Measurements from ENCODE around the gene RGS9. TPM values are rescaled to one million over a fixed set of nuclear protein-coding genes. Genes with fewer than 3 reads are reported as not detected.
"Not testable (repeated sequence)": the region's sequence is repeated elsewhere in the genome, so short reads cannot be mapped to it uniquely, and the experiment has no call there.

The RGS9 gene
- total RNA-seq: 3.1 and 3.6 TPM in 2 replicates

- no peak for DNase-seq (ENCODE audit: extremely low read depth, low read depth, low spot score)
Observed at GRCh38 chr17:65137021-65137939, at the start of gene RGS9. TSS of gene RGS9 (plus strand) at chr17:65137370. CDS start at chr17:65137541, 171 bp downstream.

- DNase-seq (ENCODE audit: extremely low read depth, low read depth, low spot score): no peak
Observed at GRCh38 chr17:65088621-65089360, 48.4 kb upstream of the RGS9 start.

GRCh38 chr17:65092262-65092661 lies 44.9 kb upstream of the RGS9 start:
- no peak for DNase-seq (ENCODE audit: extremely low read depth, low read depth, low spot score)

- DNase-seq (ENCODE audit: extremely low read depth, low read depth, low spot score): not testable (repeated sequence)
Observed at GRCh38 chr17:65092721-65093356, 44.3 kb upstream of the RGS9 start.

- DNase-seq (ENCODE audit: extremely low read depth, low read depth, low spot score): no peak
Observed at GRCh38 chr17:65093930-65094329, 43.2 kb upstream of the RGS9 start.

GRCh38 chr17:65095465-65095864 lies 41.7 kb upstream of the RGS9 start:
- no peak for DNase-seq (ENCODE audit: extremely low read depth, low read depth, low spot score)

GRCh38 chr17:65096382-65096781 lies 40.8 kb upstream of the RGS9 start:
- DNase-seq (ENCODE audit: extremely low read depth, low read depth, low spot score): not testable (repeated sequence)

GRCh38 chr17:65097110-65097509 lies 40.1 kb upstream of the RGS9 start:
- DNase-seq (ENCODE audit: extremely low read depth, low read depth, low spot score): no peak

- no peak for DNase-seq (ENCODE audit: extremely low read depth, low read depth, low spot score)
Observed at GRCh38 chr17:65099475-65099874, 37.7 kb upstream of the RGS9 start.

- DNase-seq (ENCODE audit: extremely low read depth, low read depth, low spot score): no peak
Observed at GRCh38 chr17:65099941-65100315, 37.2 kb upstream of the RGS9 start.

GRCh38 chr17:65100316-65101140 lies 36.6 kb upstream of the RGS9 start:
- DNase-seq (ENCODE audit: extremely low read depth, low read depth, low spot score): no peak

- DNase-seq (ENCODE audit: extremely low read depth, low read depth, low spot score): no peak
Observed at GRCh38 chr17:65101371-65101770, 35.8 kb upstream of the RGS9 start.

GRCh38 chr17:65102235-65102634 lies 34.9 kb upstream of the RGS9 start:
- no peak for DNase-seq (ENCODE audit: extremely low read depth, low read depth, low spot score)

- no peak for DNase-seq (ENCODE audit: extremely low read depth, low read depth, low spot score)
Observed at GRCh38 chr17:65102788-65103187, 34.4 kb upstream of the RGS9 start.

GRCh38 chr17:65103431-65103830 lies 33.7 kb upstream of the RGS9 start:
- no peak for DNase-seq (ENCODE audit: extremely low read depth, low read depth, low spot score)

- DNase-seq (ENCODE audit: extremely low read depth, low read depth, low spot score): no peak
Observed at GRCh38 chr17:65103896-65104295, 33.3 kb upstream of the RGS9 start.

- DNase-seq (ENCODE audit: extremely low read depth, low read depth, low spot score): no peak
Observed at GRCh38 chr17:65104541-65104940, 32.6 kb upstream of the RGS9 start.

- no peak for DNase-seq (ENCODE audit: extremely low read depth, low read depth, low spot score)
Observed at GRCh38 chr17:65104973-65105372, 32.2 kb upstream of the RGS9 start.

- DNase-seq (ENCODE audit: extremely low read depth, low read depth, low spot score): no peak
Observed at GRCh38 chr17:65108152-65108551, 29.0 kb upstream of the RGS9 start.

- no peak for DNase-seq (ENCODE audit: extremely low read depth, low read depth, low spot score)
Observed at GRCh38 chr17:65109543-65109942, 27.6 kb upstream of the RGS9 start.
